ENCODE results near the gene NEK1. TPM values are rescaled to one million over a fixed set of nuclear protein-coding genes. Genes with fewer than 3 reads are reported as not detected.

Gene NEK1
- total RNA-seq, 1 donor from 2014 or later: 5.1 TPM

DNA sequence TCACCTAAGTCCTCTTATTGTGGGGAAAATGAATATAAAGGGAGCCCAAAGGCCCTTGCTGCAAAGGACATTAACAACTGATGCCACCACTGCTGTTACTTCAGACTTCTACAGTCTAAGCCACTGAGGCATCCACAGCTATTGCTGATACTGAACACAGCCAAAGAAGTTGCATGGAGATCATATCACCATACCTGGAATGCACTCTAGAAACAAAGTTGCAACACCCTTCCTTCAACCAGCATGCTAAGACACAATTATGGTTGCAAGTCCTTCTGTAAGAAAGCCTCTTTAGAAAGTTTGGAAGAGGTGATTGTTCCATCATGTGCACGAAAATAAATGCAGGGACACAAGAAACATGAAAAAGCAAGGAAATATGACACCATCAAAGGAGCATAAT lies 236.0 kb downstream of the NEK1 start:
- no peak for ATAC-seq
- no peak for DNase-seq (ENCODE audit: low spot score)

DNA sequence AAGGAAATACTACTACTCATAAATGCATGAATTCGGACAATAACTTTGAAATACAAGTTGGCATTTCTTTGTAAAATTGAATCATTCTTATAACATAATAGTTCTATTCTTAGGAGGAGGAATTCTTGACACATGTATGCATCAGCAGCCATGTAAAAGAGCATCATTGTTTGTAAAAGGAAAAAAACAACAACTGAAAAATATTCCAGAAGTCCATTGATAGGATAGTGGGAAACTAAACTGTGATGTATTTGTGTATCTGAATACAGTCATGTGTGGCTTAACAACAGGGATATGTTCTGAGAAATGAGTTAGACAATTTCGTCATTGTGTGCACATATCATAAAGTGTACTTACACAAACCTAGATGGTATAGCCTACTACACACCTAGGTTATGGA lies 239.6 kb downstream of the NEK1 start:
- no peak for ATAC-seq
- DNase-seq (ENCODE audit: low spot score): no peak

- DNase-seq (ENCODE audit: low spot score) (no peak), ATAC-seq (no peak)
Observed at GRCh38 chr4:169369634-169370033, 242.7 kb downstream of the NEK1 start.

GRCh38 chr4:169367826-169368225 lies 244.6 kb downstream of the NEK1 start:
- ATAC-seq: no peak
- no peak for DNase-seq (ENCODE audit: low spot score)

- DNase-seq (ENCODE audit: low spot score): no peak
Observed at GRCh38 chr4:169366821-169367220, 245.6 kb downstream of the NEK1 start.

GRCh38 chr4:169362607-169363006 lies 249.8 kb downstream of the NEK1 start:
- ATAC-seq: no peak
- DNase-seq (ENCODE audit: low spot score): no peak

More at GRCh38 chr4:169366821-169367220, 245.6 kb downstream of the NEK1 start:
- ATAC-seq: no peak

GRCh38 chr4:169361756-169362155 lies 250.6 kb downstream of the NEK1 start:
- DNase-seq (ENCODE audit: low spot score): no peak
- no peak for ATAC-seq

- ATAC-seq: no peak
- DNase-seq (ENCODE audit: low spot score): no peak
Observed at GRCh38 chr4:169359961-169360360, 252.4 kb downstream of the NEK1 start.

- peak; percentile 21 for ATAC-seq
- DNase-seq (ENCODE audit: low spot score): no peak
Observed at GRCh38 chr4:169352360-169352759, 260.0 kb downstream of the NEK1 start.

DNA sequence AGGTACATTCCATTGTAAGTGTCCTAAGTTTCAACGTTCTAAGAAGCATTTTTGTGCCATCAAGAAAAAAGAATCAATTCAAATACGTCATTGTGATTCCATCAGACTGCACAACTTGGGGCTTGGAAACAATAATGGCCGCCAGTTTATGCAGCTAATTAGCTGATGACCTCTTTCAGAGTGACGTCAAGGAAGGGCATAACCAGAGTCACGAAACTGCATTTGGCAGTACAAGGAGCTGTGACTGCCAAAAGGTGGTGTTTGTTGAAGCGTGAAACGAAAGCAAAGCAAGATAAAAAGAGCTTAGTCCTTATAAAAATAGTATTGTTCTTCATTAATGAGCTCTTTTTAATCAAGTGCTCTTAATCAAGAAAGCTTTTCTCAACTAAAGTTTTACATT lies 260.5 kb downstream of the NEK1 start:
- peak; percentile 97 for ATAC-seq
- DNase-seq (ENCODE audit: low spot score): peak; percentile 77

DNA sequence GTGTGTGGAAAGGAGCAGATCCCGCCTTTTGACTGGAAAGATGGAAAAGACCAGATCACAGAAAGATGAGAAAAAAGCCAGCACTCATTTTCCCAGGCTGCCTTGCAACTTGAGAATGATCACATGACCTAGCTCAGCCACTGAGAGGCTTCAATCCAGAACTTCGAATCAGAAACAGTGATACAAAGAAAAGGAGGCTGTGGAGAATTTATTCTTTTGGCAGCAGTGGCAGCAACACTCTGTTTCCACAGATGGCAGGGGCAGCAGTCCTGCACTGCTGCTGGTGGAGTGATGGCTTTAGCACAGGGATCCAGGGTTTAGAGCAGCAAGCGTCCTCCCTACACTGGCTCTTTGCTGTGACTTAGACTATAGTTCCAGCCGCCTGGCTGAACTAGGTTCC lies 263.8 kb downstream of the NEK1 start:
- no peak for ATAC-seq
- DNase-seq (ENCODE audit: low spot score): no peak

DNA sequence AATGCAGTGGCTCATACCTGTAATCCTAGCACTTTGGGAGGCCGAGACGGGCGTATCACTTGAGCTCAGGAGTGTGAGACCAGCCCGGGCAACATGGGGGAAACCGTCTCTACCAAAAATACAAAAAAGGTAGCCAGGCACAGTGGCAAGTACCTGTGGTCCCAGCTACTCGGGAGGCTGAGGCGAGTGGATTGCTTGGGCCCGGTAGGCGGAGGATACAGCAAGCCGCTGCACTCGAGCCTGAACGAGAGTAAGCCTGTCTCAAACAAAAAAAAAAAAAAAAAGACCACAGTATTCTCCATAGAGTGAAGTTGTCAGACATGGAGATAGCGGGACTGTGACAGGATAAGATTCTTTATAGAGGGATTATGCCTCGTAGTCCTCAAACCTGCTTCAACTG lies 265.5 kb downstream of the NEK1 start:
- DNase-seq (ENCODE audit: low spot score): no peak
- no peak for ATAC-seq

DNA sequence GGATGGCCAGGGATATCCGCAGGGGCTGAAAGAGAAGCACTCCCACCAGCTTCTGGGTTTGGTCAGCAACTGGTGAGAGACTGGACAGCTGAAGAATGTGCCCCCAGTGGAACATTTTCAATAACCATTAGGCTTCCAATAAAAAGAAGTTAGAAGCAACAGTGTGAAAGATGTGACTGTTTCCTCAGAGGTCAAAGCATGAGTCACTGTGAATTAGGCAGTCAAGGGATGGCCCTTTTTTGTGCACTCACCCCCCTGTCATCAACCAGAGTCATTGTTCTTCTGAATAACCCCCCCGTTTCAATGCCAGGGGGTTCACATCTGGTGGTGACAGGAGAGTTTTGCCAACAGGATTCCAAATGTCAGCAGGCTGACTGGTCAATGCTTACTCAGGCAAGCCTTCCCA lies 267.1 kb downstream of the NEK1 start:
- no peak for ATAC-seq
- no peak for DNase-seq (ENCODE audit: low spot score)

Other genes starting within 250 kb of the NEK1 start
- 21.7 TPM for gene CLCN3, start 8.0 kb upstream of the NEK1 start, total RNA-seq
- 6.4 TPM for gene HPF1, start 145.4 kb upstream of the NEK1 start, total RNA-seq

All from left lobe of liver (tissue), 2 donors.